Activated naive CD8-positive, alpha-beta T cell treated with anti-CD3 and anti-CD28 coated beads, Interleukin-2, amount 50 U/mL, for 24 hours (primary cell): Measurements from ENCODE around the gene PIGU.
A peak's percentile ranks its signal among the peaks of the same experiment; 100 is the strongest.
"Not testable (repeated sequence)": the region's sequence is repeated elsewhere in the genome, so short reads cannot be mapped to it uniquely, and the experiment has no call there.

Experiments
- ATAC-seq: fragments of 150-1000 bp; cut with Tn5 transposase; one replicate; pipeline ENCODE4 v1.10.0; 2021
- DNase-seq: peaks from one replicate; pipeline ENCODE4 v3.0.0; 2021
- H3K27ac Mint-ChIP-seq: one replicate; pipeline ENCODE4 v1.8.0; 2021; ENCODE audit warnings: mild to moderate bottlenecking, mixed read lengths
- H3K27me3 Mint-ChIP-seq: one replicate; pipeline ENCODE4 v1.8.0; 2021; ENCODE audit warnings: mixed read lengths
- H3K36me3 Mint-ChIP-seq: one replicate; pipeline ENCODE4 v1.8.0; 2021; ENCODE audit warnings: low read depth, mixed read lengths
- H3K4me1 Mint-ChIP-seq: one replicate; pipeline ENCODE4 v1.8.0; 2021; ENCODE audit warnings: mixed read lengths
- H3K4me3 Mint-ChIP-seq: one replicate; pipeline ENCODE4 v1.8.0; 2021; ENCODE audit warnings: mild to moderate bottlenecking, moderate library complexity, mixed read lengths
- H3K9me3 Mint-ChIP-seq: one replicate; pipeline ENCODE4 v1.8.0; 2021; ENCODE audit warnings: mixed read lengths

The PIGU gene

DNA sequence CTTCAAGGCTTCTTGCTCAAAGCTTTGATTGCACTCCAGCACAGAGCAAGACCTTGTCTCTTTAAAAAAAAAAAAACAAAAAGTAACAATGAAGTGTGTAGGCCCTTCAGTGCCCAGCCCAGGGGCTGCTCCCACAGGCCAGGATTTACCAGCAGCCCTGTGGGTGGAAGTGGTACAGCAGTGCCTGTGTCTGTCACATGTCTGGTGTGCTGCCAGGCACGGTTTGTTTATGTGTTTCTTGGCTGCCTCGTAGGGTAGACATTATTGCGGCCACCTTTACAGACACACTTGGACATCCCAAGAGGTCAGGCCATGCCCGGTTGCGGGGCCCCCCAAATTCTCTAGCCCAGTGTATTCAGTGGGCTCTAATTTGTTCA lies 148.0 kb downstream of the PIGU start:
- no peak overlapping the region for H3K27ac Mint-ChIP-seq
- no peak for ATAC-seq
- no peak overlapping the region for H3K4me3 Mint-ChIP-seq
- peaks cover 9% of the 10 kb centered on the region for H3K36me3 Mint-ChIP-seq
- H3K9me3 Mint-ChIP-seq = no peaks in the 10 kb centered on the region
- H3K27me3 Mint-ChIP-seq = no peaks in the 10 kb centered on the region
- H3K4me1 Mint-ChIP-seq = peaks cover 2% of the 10 kb centered on the region
- no peak for DNase-seq

- no peak for DNase-seq
- H3K27ac Mint-ChIP-seq = no peak overlapping the region
- peaks cover 9% of the 10 kb centered on the region for H3K36me3 Mint-ChIP-seq
- H3K27me3 Mint-ChIP-seq = no peaks in the 10 kb centered on the region
- no peak overlapping the region for H3K4me3 Mint-ChIP-seq
- peaks cover 17% of the 10 kb centered on the region for H3K4me1 Mint-ChIP-seq
- no peaks in the 10 kb centered on the region for H3K9me3 Mint-ChIP-seq
- no peak for ATAC-seq
Observed at GRCh38 chr20:34527016-34527415, 149.9 kb downstream of the PIGU start.

DNA sequence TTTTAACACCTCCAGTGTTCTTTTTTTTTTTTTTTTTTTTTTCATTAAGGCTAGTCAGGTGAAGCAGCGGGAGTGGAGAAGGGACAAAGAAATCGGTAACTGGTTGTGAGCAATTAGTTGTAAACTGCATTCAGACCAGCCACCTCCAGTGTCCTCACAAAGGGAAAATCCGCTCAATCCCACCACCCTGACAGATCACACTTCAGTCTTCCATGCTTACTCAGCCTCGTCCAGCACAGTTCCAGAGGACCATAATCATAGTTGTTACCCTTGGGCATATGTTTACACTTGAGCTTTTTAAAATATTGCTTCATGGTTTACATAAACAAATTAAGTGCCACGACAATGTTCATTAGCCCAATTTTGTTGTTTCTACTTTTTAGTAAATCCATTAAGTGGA lies 150.4 kb downstream of the PIGU start:
- Mint-ChIP-seq H3K36me3 (peaks cover 12% of the 10 kb centered on the region), H3K4me1 (peaks cover 19% of the 10 kb centered on the region), H3K4me3 (no peak overlapping the region), H3K27ac (no peak overlapping the region), H3K9me3 (no peaks in the 10 kb centered on the region), H3K27me3 (no peaks in the 10 kb centered on the region)
- DNase-seq = no peak
- no peak for ATAC-seq

DNA sequence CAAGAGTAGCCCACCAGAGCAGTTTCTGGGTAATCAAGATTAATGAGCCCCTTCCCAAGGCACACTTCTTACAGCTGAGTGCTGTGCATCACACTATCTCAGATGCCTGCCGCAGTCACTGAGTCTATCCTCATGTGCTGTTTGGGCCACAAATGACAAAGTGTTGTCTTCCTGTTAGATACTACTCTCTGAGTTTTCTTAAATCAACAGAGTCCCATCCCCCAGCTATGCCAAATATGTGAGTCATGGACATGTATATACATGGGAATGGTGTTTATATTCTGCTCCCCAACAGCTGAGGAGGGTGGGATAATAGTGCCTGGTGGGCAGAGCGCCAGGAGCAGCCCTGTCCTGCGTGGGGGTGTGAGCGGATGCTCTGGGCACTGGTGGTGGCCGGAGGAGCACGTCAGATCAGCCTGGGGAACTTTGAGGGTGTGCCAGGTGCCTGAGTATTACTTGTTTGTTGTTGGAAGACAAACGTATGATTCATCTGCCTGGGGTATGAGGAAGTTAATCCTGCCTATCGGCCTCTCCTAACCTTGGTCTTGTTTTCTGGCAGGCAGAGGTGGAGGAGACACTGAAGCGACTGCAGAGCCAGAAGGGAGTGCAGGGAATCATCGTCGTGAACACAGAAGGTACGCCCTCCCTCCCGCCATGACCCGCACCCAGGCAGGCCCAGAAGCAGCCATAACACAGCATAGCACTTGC lies 151.0 kb downstream of the PIGU start:
- H3K4me3 Mint-ChIP-seq = no peak overlapping the region
- ATAC-seq (no peak), DNase-seq (no peak)
- peaks cover 24% of the 10 kb centered on the region for H3K4me1 Mint-ChIP-seq
- no peaks in the 10 kb centered on the region for H3K9me3 Mint-ChIP-seq
- H3K27me3 Mint-ChIP-seq = no peaks in the 10 kb centered on the region
- peaks cover 12% of the 10 kb centered on the region for H3K36me3 Mint-ChIP-seq
- H3K27ac Mint-ChIP-seq = no peak overlapping the region

DNA sequence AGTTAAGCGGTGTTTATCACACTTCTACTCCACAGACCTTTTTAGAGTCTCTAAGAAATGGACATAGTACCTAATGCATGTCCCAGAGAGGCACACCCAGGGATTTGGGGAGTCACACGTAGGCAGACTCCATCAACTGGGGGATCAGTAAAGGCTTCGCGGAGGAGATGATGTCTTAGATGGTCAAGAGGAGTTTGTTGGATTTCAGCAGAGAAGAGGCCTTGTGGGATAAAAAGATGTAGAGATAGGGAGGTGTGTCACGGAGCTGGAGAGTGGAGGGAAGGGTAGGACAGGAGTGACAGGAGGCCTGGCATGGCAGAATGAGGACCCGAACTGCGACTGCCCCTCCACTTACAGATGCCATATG lies 151.6 kb downstream of the PIGU start:
- Mint-ChIP-seq H3K4me3 (no peak overlapping the region), H3K27me3 (no peaks in the 10 kb centered on the region), H3K9me3 (no peaks in the 10 kb centered on the region), H3K36me3 (peaks cover 12% of the 10 kb centered on the region), H3K27ac (no peak overlapping the region), H3K4me1 (peaks cover 25% of the 10 kb centered on the region)
- no peak for ATAC-seq
- DNase-seq = no peak

GRCh38 chr20:34524426-34524825 lies 152.5 kb downstream of the PIGU start:
- Mint-ChIP-seq H3K4me1 (peaks cover 30% of the 10 kb centered on the region), H3K27ac (peak overlapping the region; percentile 7), H3K9me3 (no peaks in the 10 kb centered on the region), H3K4me3 (no peak overlapping the region), H3K27me3 (no peaks in the 10 kb centered on the region), H3K36me3 (peaks cover 13% of the 10 kb centered on the region)
- no peak for ATAC-seq
- DNase-seq = no peak

- H3K4me3 Mint-ChIP-seq = no peak overlapping the region
- no peaks in the 10 kb centered on the region for H3K9me3 Mint-ChIP-seq
- H3K27me3 Mint-ChIP-seq = no peaks in the 10 kb centered on the region
- H3K36me3 Mint-ChIP-seq = peaks cover 12% of the 10 kb centered on the region
- H3K27ac Mint-ChIP-seq = no peak overlapping the region
- ATAC-seq (peak; percentile 82), DNase-seq (peak; percentile 65)
- H3K4me1 Mint-ChIP-seq = peaks cover 38% of the 10 kb centered on the region
Observed at GRCh38 chr20:34522969-34523871, 153.7 kb downstream of the PIGU start.

DNA sequence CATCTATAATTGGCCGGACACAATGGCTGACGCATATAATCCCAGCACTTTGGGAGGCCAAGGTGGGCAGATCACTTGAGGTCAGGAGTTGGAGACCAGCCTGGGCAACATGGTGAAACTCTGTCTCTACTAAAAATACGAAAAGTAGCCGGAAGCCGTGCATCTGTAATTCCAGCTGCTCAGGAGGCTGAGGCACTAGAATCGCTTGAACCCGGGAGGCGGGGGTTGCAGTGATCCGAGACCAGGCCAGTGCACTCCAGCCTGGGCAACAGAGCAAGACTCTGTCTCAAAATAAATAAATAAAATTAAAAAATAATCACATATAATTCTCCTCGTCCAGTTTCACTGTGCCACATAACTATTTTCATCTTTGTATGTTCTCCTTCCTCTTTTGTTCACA lies 157.1 kb downstream of the PIGU start:
- not testable (repeated sequence) for H3K27me3 Mint-ChIP-seq, H3K9me3 Mint-ChIP-seq, ATAC-seq, H3K27ac Mint-ChIP-seq, H3K4me3 Mint-ChIP-seq, DNase-seq
- peaks cover 14% of the 10 kb centered on the region for H3K36me3 Mint-ChIP-seq
- peaks cover 60% of the 10 kb centered on the region for H3K4me1 Mint-ChIP-seq

- H3K27me3 Mint-ChIP-seq, ATAC-seq, DNase-seq, H3K4me3 Mint-ChIP-seq, H3K9me3 Mint-ChIP-seq, H3K27ac Mint-ChIP-seq: not testable (repeated sequence)
- H3K4me1 Mint-ChIP-seq = peaks cover 65% of the 10 kb centered on the region
- H3K36me3 Mint-ChIP-seq = peaks cover 14% of the 10 kb centered on the region
Observed at GRCh38 chr20:34518863-34519262, 158.0 kb downstream of the PIGU start.

- peaks cover 57% of the 10 kb centered on the region for H3K4me1 Mint-ChIP-seq
- ATAC-seq = no peak
Observed at GRCh38 chr20:34517114-34517505, 159.8 kb downstream of the PIGU start.

GRCh38 chr20:34516247-34517113 lies 160.4 kb downstream of the PIGU start, which contains the start of gene DYNLRB1:
Gene DYNLRB1, plus strand, starts transcription at chr20:34516422. Its CDS starts 37 bp downstream, at chr20:34516459.
- Mint-ChIP-seq H3K27ac (peak within 1 kb of the TSS; percentile 95), H3K36me3 (peaks cover 10% of the 10 kb centered on the region), H3K27me3 (no peaks in the 10 kb centered on the region), H3K4me3 (peak within 1 kb of the TSS; percentile 86), H3K9me3 (no peaks in the 10 kb centered on the region), H3K4me1 (peaks cover 54% of the 10 kb centered on the region)
- DNase-seq = peak; percentile 98
- peak; percentile 91 for ATAC-seq

More at GRCh38 chr20:34517114-34517505, 159.8 kb downstream of the PIGU start:
- DNase-seq = no peak
- Mint-ChIP-seq H3K36me3 (peaks cover 13% of the 10 kb centered on the region), H3K27me3 (no peaks in the 10 kb centered on the region), H3K27ac (peak overlapping the region; percentile 95), H3K4me3 (peak overlapping the region; percentile 86), H3K9me3 (no peaks in the 10 kb centered on the region)

- peak; percentile 67 for DNase-seq
- peaks cover 13% of the 10 kb centered on the region for H3K36me3 Mint-ChIP-seq
- H3K9me3 Mint-ChIP-seq = no peaks in the 10 kb centered on the region
- no peaks in the 10 kb centered on the region for H3K27me3 Mint-ChIP-seq
- H3K4me3 Mint-ChIP-seq = peak overlapping the region; percentile 86
- peak; percentile 59 for ATAC-seq
- peak overlapping the region; percentile 95 for H3K27ac Mint-ChIP-seq
- peaks cover 48% of the 10 kb centered on the region for H3K4me1 Mint-ChIP-seq
Observed at GRCh38 chr20:34515484-34516246, 161.2 kb downstream of the PIGU start.

GRCh38 chr20:34514897-34515483 lies 161.9 kb downstream of the PIGU start:
- Mint-ChIP-seq H3K27me3 (no peaks in the 10 kb centered on the region), H3K36me3 (peaks cover 11% of the 10 kb centered on the region), H3K27ac (peak overlapping the region; percentile 95), H3K4me3 (peak overlapping the region; percentile 86), H3K4me1 (peaks cover 46% of the 10 kb centered on the region), H3K9me3 (no peaks in the 10 kb centered on the region)
- ATAC-seq (peak; percentile 2), DNase-seq (no peak)
